Measurements from ENCODE around the gene SAFB.

GRCh38 chr19:5608291-5608690 lies 14.6 kb upstream of the SAFB start:
- no peak for TF ChIP-seq POLR2A (IDR thresholded peaks at IDR 0.05)
- TF ChIP-seq CTCF (IDR thresholded peaks at IDR 0.05): no peak
